ENCODE measurements around the gene IL36G. TPM values are rescaled to one million over a fixed set of nuclear protein-coding genes. Genes with fewer than 3 reads are reported as not detected.

IL36G gene
- total RNA-seq, 1 experiment from 2014 or later = not detected

DNA sequence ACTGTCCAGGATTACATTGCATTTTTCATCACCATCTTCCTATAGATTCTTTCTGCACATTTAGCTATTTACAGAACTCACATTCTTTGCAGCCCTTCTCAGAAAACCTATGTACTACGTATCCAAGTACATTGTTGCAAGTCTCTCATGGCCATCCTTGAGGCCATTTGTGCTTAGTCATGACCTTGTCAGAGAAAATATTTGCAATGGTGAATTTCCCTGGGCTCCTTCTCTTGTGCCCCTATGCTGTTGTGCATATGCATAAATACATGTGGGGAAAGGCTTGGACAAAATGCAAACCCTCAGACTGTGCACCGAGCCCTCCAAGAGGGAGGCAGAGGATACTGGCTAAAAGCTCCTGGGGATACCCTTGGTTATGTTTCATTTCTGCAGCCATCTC, 47.0 kb downstream of the IL36G start:
- DNase-seq = no peak
- Histone ChIP-seq H3K4me1 (no peaks in the 10 kb centered on the region), H3K36me3 (ENCODE audit: control insufficient read depth, insufficient read depth, low read length) (no peaks in the 10 kb centered on the region), H3K9me3 (no peaks in the 10 kb centered on the region), H3K4me3 (ENCODE audit: low read depth, low read length) (no peak overlapping the region), H3K27me3 (replicated peaks; ENCODE audit: control insufficient read depth, insufficient read depth, low read length) (peaks cover 5% of the 10 kb centered on the region; the same call in 1 of the 2 replicates)
- Mint-ChIP-seq H3K4me3 (ENCODE audit: unreplicated experiment) (no peak overlapping the region), H3K9me3 (ENCODE audit: unreplicated experiment) (peaks cover 4% of the 10 kb centered on the region), H3K27me3 (ENCODE audit: insufficient read depth, unreplicated experiment) (peaks cover 31% of the 10 kb centered on the region), H3K4me1 (ENCODE audit: low read depth, unreplicated experiment) (no peaks in the 10 kb centered on the region), H3K36me3 (ENCODE audit: insufficient read depth, unreplicated experiment) (no peaks in the 10 kb centered on the region), H3K27ac (ENCODE audit: unreplicated experiment) (no peak overlapping the region)
- no TSS peak for BruUV-seq (replicated peaks)
- intact Hi-C loops (cut with micrococcal nuclease; ENCODE audit: unreplicated experiment) = no loop called here
- TF ChIP-seq, protein P1, sequence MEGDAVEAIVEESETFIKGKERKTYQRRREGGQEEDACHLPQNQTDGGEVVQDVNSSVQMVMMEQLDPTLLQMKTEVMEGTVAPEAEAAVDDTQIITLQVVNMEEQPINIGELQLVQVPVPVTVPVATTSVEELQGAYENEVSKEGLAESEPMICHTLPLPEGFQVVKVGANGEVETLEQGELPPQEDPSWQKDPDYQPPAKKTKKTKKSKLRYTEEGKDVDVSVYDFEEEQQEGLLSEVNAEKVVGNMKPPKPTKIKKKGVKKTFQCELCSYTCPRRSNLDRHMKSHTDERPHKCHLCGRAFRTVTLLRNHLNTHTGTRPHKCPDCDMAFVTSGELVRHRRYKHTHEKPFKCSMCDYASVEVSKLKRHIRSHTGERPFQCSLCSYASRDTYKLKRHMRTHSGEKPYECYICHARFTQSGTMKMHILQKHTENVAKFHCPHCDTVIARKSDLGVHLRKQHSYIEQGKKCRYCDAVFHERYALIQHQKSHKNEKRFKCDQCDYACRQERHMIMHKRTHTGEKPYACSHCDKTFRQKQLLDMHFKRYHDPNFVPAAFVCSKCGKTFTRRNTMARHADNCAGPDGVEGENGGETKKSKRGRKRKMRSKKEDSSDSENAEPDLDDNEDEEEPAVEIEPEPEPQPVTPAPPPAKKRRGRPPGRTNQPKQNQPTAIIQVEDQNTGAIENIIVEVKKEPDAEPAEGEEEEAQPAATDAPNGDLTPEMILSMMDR (IDR thresholded peaks at IDR 0.05; ENCODE audit: insufficient read depth in 1 of 2, low read depth in 1 of 2, low read length in 1 of 2, severe bottlenecking in 1 of 2, unreplicated experiment in 1 of 2) = no peak
- ChIA-PET CTCF (no interaction called here), POLR2A (no interaction called here)

DNA sequence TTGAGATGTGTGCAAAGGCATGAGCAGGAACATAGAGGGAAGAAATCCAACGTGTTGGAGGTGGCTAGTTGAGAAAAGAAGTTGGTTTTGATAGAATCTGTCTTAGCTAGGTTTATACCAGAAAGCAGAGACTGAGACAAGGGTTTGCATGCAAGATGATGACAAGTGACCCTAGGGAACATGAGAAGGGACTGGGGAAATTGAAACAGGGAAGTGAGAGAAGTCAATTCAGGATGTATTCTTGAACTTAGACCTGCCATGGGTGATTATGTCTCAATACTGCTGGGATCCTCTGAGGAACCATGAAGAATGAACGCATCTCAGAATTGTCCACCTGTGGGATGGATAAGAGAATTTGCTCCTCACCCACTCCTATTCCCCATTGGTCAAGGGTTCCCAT, 47.9 kb downstream of the IL36G start:
- CTCF ChIA-PET = no interaction called here
- intact Hi-C loops (cut with micrococcal nuclease; ENCODE audit: unreplicated experiment) = no loop called here
- TF ChIP-seq, protein P1 (IDR thresholded peaks at IDR 0.05; ENCODE audit: insufficient read depth in 1 of 2, low read depth in 1 of 2, low read length in 1 of 2, severe bottlenecking in 1 of 2, unreplicated experiment in 1 of 2) = no peak
- peaks cover 5% of the 10 kb centered on the region; the same call in 1 of the 2 replicates for H3K27me3 ChIP-seq (replicated peaks; ENCODE audit: control insufficient read depth, insufficient read depth, low read length)
- H3K36me3 ChIP-seq (ENCODE audit: control insufficient read depth, insufficient read depth, low read length) = no peaks in the 10 kb centered on the region
- H3K9me3 ChIP-seq = no peaks in the 10 kb centered on the region
- H3K4me1 Mint-ChIP-seq (ENCODE audit: low read depth, unreplicated experiment) = no peaks in the 10 kb centered on the region
- no peak overlapping the region for H3K27ac Mint-ChIP-seq (ENCODE audit: unreplicated experiment)
- no peaks in the 10 kb centered on the region for H3K9me3 Mint-ChIP-seq (ENCODE audit: unreplicated experiment)
- no peak overlapping the region for H3K4me3 ChIP-seq (ENCODE audit: low read depth, low read length)
- no peak for DNase-seq
- peaks cover 34% of the 10 kb centered on the region for H3K27me3 Mint-ChIP-seq (ENCODE audit: insufficient read depth, unreplicated experiment)
- no TSS peak for BruUV-seq (replicated peaks)
- H3K36me3 Mint-ChIP-seq (ENCODE audit: insufficient read depth, unreplicated experiment) = no peaks in the 10 kb centered on the region
- H3K4me3 Mint-ChIP-seq (ENCODE audit: unreplicated experiment) = no peak overlapping the region
- H3K4me1 ChIP-seq = no peaks in the 10 kb centered on the region
- POLR2A ChIA-PET = no interaction called here

DNA sequence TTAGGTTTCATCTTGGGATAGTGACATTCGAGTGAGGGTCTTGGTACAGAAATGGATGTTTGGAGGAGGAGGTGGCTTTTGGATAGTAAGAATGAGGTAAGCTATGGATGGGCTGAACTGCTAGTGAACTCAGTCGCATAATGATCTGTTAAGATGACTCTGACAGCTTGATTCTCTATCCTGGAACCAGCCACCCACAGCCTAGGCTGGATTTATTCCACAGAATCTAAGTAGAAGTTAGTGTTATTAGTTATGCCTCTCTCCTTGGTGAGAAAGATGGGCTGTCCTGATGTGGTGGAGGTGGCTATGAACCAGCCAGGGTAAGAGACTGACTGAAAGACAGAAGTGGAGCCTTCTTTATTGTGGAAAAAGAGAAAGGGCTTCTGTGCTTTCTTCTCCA, 49.9 kb downstream of the IL36G start:
- Histone ChIP-seq H3K4me3 (ENCODE audit: low read depth, low read length) (no peak overlapping the region), H3K36me3 (ENCODE audit: control insufficient read depth, insufficient read depth, low read length) (no peaks in the 10 kb centered on the region), H3K4me1 (no peaks in the 10 kb centered on the region), H3K27me3 (replicated peaks; ENCODE audit: control insufficient read depth, insufficient read depth, low read length) (peaks cover 5% of the 10 kb centered on the region; the same call in 1 of the 2 replicates), H3K9me3 (no peaks in the 10 kb centered on the region)
- intact Hi-C loops (cut with micrococcal nuclease; ENCODE audit: unreplicated experiment) = no loop called here
- TF ChIP-seq, protein P1 (IDR thresholded peaks at IDR 0.05; ENCODE audit: insufficient read depth in 1 of 2, low read depth in 1 of 2, low read length in 1 of 2, severe bottlenecking in 1 of 2, unreplicated experiment in 1 of 2) = no peak
- Mint-ChIP-seq H3K36me3 (ENCODE audit: insufficient read depth, unreplicated experiment) (no peaks in the 10 kb centered on the region), H3K9me3 (ENCODE audit: unreplicated experiment) (no peaks in the 10 kb centered on the region), H3K27me3 (ENCODE audit: insufficient read depth, unreplicated experiment) (peaks cover 29% of the 10 kb centered on the region), H3K4me3 (ENCODE audit: unreplicated experiment) (no peak overlapping the region), H3K27ac (ENCODE audit: unreplicated experiment) (no peak overlapping the region), H3K4me1 (ENCODE audit: low read depth, unreplicated experiment) (no peaks in the 10 kb centered on the region)
- no TSS peak for BruUV-seq (replicated peaks)
- ChIA-PET CTCF (no interaction called here), POLR2A (no interaction called here)
- no peak for DNase-seq

Measured in Caco-2 (cell line).